ENCODE results near the gene DLD. TPM values are rescaled to one million over a fixed set of nuclear protein-coding genes. Genes with fewer than 3 reads are reported as not detected.
"Not testable (repeated sequence)": the region's sequence is repeated elsewhere in the genome, so short reads cannot be mapped to it uniquely, and the experiment has no call there.

Gene DLD
- polyA plus RNA-seq, 2 of the 4 experiments (the other 2 are of a cell fraction) = 129 to 179 TPM

- Histone ChIP-seq H3K4me2 (peak overlapping the region; percentile 73), H3K4me1 (peaks cover 22% of the 10 kb centered on the region), H3K4me3 (peak overlapping the region; percentile 54), H3K27ac (peak overlapping the region; percentile 84 to 88), H3K9me3 (no peaks in the 10 kb centered on the region)
- peak; percentile 28 to 35; a peak in 5 of 6 replicates for ATAC-seq
- no peak for TF ChIP-seq CHD2 (IDR thresholded peaks at IDR 0.05; ENCODE audit: low read length, partially characterized antibody)
- no peak for TF ChIP-seq TFCP2L1 (CRISPR knock-in tag; IDR thresholded peaks at IDR 0.05)
- no peak for TF ChIP-seq FOSB (CRISPR knock-in tag; IDR thresholded peaks at IDR 0.05)
- 0 out of 2 replicates have a peak, but pooled peaks have one; percentile 72 for TF ChIP-seq RNF2 (IDR thresholded peaks at IDR 0.05; ENCODE audit: borderline replicate concordance, low read depth)
- FAIRE-seq = no peak
- no peak for DNase-seq (ENCODE audit: low read depth in 1 of 2, low spot score in 1 of 2)
- WGBS (ENCODE audit: missing lambda C conversion rate) = 13% methylated on average over 7 of the region's 7 CpGs
- POLR2A ChIA-PET = interaction anchor here (2.2 kb wide), 1 partner anchor 147 kb away, joined by 8 read pairs; the partner anchor contains the start of gene CBLL1
- CTCF ChIA-PET = interaction anchor here (1.0 to 4.2 kb wide), 5 partner anchors 11 to 175 kb away, joined by 3 to 23 read pairs (median 9); partner anchors contain the start of gene CBLL1
Measured at GRCh38 chr7:107890493-107890961, 456 bp upstream of the DLD start.

GRCh38 chr7:107891636-107892366 lies 818 bp downstream of the DLD start:
- FAIRE-seq (no peak), ATAC-seq (no peak), DNase-seq (ENCODE audit: low read depth in 1 of 2, low spot score in 1 of 2) (peak in 1 of 2 experiments; percentile 21)
- CTCF ChIA-PET = interaction anchor here (0.9 to 2.1 kb wide), 3 partner anchors 10 to 33 kb away, joined by 3 to 5 read pairs (median 5); no protein-coding TSS in a partner anchor
- H3K27ac ChIP-seq = peak overlapping the region; percentile 84 to 88
- 26% methylated on average over 9 of the region's 9 CpGs for WGBS (ENCODE audit: missing lambda C conversion rate)
- TF ChIP-seq NFE2L2 (conservative IDR thresholded peaks at IDR 0.05; ENCODE audit: low read length) (peak; percentile 86), TP53 (CRISPR knock-in tag; IDR thresholded peaks at IDR 0.05) (0 out of 2 replicates have a peak, but pooled peaks have one; percentile 42), MAFK (IDR thresholded peaks at IDR 0.05; ENCODE audit: partially characterized antibody) (peak; percentile 71), KDM5A (IDR thresholded peaks at IDR 0.05) (no peak)
- H3K4me3 ChIP-seq = peak overlapping the region; percentile 54
- POLR2A ChIA-PET = interaction anchor here (2.2 kb wide), 1 partner anchor 148 kb away, joined by 8 read pairs; the partner anchor contains the start of gene CBLL1
- H3K4me2 ChIP-seq = peak overlapping the region; percentile 93
- H3K9me3 ChIP-seq = no peaks in the 10 kb centered on the region
- peaks cover 22% of the 10 kb centered on the region for H3K4me1 ChIP-seq

DNA sequence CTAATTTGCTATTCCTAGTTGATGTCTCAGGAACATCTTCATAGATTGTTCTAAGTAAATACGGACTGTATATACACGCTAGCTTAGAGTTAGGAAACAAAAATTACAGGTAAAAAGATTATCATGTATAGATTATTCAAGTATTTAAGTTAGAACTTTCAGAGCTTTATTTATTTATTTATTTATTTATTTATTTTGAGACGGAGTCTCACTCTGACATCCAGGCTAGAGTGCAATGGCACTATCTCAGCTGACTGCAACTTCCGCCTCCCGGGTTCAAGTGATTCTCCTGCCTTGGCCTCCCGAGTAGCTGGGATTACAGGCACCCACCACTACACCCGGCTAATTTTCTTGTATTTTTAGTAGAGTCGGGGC lies 1.4 kb downstream of the DLD start:
- DNase-seq (ENCODE audit: low read depth in 1 of 2, low spot score in 1 of 2); POLR2A ChIA-PET; ATAC-seq; FAIRE-seq; H3K9me3 ChIP-seq: not testable (repeated sequence)
- Histone ChIP-seq H3K27ac (peak overlapping the region in 1 of 2 experiments; percentile 84; a peak in 2 of 6 replicates), H3K4me3 (peak overlapping the region; percentile 54), H3K4me2 (peak overlapping the region; percentile 93), H3K4me1 (peaks cover 22% of the 10 kb centered on the region)
- CTCF ChIA-PET = interaction anchor here (0.9 to 2.1 kb wide), 3 partner anchors 10 to 32 kb away, joined by 3 to 5 read pairs (median 5); no protein-coding TSS in a partner anchor
- 93% methylated on average over 8 of the region's 8 CpGs for WGBS (ENCODE audit: missing lambda C conversion rate)
- peak; percentile 47 for TF ChIP-seq ZC3H11A (IDR thresholded peaks at IDR 0.05)

DNA sequence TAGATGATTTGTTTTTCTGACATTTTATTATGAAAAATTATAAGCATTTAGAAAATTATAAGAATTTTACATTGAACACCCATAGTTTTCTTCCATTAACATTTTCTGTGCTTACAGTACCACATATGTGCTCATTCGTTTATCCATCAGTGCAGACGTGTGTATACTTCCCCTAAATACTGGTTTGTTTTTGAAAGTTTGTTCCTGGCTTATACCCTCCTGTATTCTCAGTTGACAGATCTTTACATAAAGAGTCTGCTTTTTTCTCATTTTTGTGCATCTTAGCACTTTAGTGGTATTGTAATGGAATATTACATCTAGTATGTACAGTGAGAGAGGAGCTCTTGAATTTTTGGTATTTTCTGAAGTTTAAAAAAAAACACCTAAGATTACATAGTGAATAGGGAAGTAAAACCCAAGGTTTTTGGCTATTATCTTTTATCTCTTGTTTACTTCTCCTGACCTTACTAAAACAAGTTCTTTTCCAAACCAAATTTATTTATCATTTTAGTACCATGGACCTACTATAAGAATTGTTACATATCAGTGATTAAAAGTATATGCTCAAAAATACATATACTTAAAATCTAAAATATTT lies 8.1 kb downstream of the DLD start:
- no peak overlapping the region for H3K4me2 ChIP-seq
- no peak for FAIRE-seq
- H3K27ac ChIP-seq = no peak overlapping the region
- no peak for ATAC-seq
- H3K4me1 ChIP-seq = peaks cover 17% of the 10 kb centered on the region; the same call in 2 of the 3 replicates
- POLR2A ChIA-PET = no interaction called here
- CTCF ChIA-PET = interaction anchor here (1.4 kb wide), 1 partner anchor 10 kb away, joined by 3 read pairs; no protein-coding TSS in a partner anchor
- no peaks in the 10 kb centered on the region for H3K9me3 ChIP-seq
- WGBS (ENCODE audit: missing lambda C conversion rate) = 95% methylated on average over 2 of the region's 2 CpGs
- no peak for DNase-seq (ENCODE audit: low read depth in 1 of 2, low spot score in 1 of 2)
- TF ChIP-seq KDM5A (IDR thresholded peaks at IDR 0.05) (no peak), HMGXB4 (CRISPR knock-in tag; IDR thresholded peaks at IDR 0.05; ENCODE audit: borderline replicate concordance) (no peak), POLR2AphosphoS2 (conservative IDR thresholded peaks at IDR 0.05; ENCODE audit: low read length) (no peak), FOSB (CRISPR knock-in tag; IDR thresholded peaks at IDR 0.05) (no peak), RAD21 (conservative IDR thresholded peaks at IDR 0.05 in 1 of 2, IDR thresholded peaks at IDR 0.05 in 1 of 2) (no peak), PHF8 (IDR thresholded peaks at IDR 0.05; ENCODE audit: borderline replicate concordance, low read depth) (no peak), CEBPB (IDR thresholded peaks at IDR 0.05) (no peak), EHF (CRISPR knock-in tag; IDR thresholded peaks at IDR 0.05) (no peak), HOXA7 (CRISPR knock-in tag; IDR thresholded peaks at IDR 0.05) (no peak), EHMT2 (IDR thresholded peaks at IDR 0.05; ENCODE audit: low read depth) (no peak), HDAC2 (IDR thresholded peaks at IDR 0.05) (no peak), CBX8 (IDR thresholded peaks at IDR 0.05) (no peak)
- TF ChIP-seq, protein P1, sequence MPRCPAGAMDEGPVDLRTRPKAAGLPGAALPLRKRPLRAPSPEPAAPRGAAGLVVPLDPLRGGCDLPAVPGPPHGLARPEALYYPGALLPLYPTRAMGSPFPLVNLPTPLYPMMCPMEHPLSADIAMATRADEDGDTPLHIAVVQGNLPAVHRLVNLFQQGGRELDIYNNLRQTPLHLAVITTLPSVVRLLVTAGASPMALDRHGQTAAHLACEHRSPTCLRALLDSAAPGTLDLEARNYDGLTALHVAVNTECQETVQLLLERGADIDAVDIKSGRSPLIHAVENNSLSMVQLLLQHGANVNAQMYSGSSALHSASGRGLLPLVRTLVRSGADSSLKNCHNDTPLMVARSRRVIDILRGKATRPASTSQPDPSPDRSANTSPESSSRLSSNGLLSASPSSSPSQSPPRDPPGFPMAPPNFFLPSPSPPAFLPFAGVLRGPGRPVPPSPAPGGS (IDR thresholded peaks at IDR 0.05) = no peak
- no peak overlapping the region for H3K4me3 ChIP-seq
